Measurements from ENCODE around the gene AP5B1. TPM values are rescaled to one million over a fixed set of nuclear protein-coding genes. Genes with fewer than 3 reads are reported as not detected.

AP5B1 gene
- total and polyA plus RNA-seq, 2 of the 8 experiments (the other 6 are each of a cell fraction or from before 2014, with no cell fraction given): 7.6 to 10.0 TPM

GRCh38 chr11:65803797-65804492, 23.2 kb upstream of the AP5B1 start:
- Histone ChIP-seq H3K4me3 (ENCODE audit: extremely low read depth in 1 of 4, insufficient read depth in 2 of 4, low read depth in 3 of 4, low read length in 4 of 4) (no peak overlapping the region), H3K4ac (replicated peaks; ENCODE audit: insufficient read length, low read depth, low read length) (no peak overlapping the region), H2AFZ (ENCODE audit: low read length) (peak overlapping the region; percentile 46; the same call in 1 of the 2 replicates), H4K5ac (ENCODE audit: insufficient read length, low read depth, low read length) (peak overlapping the region; percentile 16), H3K36me3 (ENCODE audit: control insufficient read depth in 2 of 4, insufficient read depth in 4 of 4, low read length in 3 of 4) (no peaks in the 10 kb centered on the region), H3K79me2 (ENCODE audit: control insufficient read depth in 1 of 2, insufficient read depth in 2 of 2, low read length in 2 of 2) (no peaks in the 10 kb centered on the region), H3K79me1 (ENCODE audit: low read depth, low read length) (no peaks in the 10 kb centered on the region), H3K9ac (replicated peaks in 1 of 4; ENCODE audit: extremely low read depth in 1 of 4, low read depth in 3 of 4, low read length in 3 of 4) (no peak overlapping the region), H3K23me2 (ENCODE audit: low read depth, low read length) (no peaks in the 10 kb centered on the region), H2BK5ac (ENCODE audit: low read depth, low read length) (no peak overlapping the region), H4K91ac (replicated peaks; ENCODE audit: insufficient read length, low read length) (peak overlapping the region; percentile 13), H3K4me1 (replicated peaks in 1 of 4; ENCODE audit: control insufficient read depth in 3 of 4, insufficient read depth in 4 of 4, low read length in 3 of 4) (peaks cover 0 to 10% (median 0%) of the 10 kb centered on the region in 4 experiments; a peak in 1 of 7 replicates), H3K9me3 (ENCODE audit: insufficient read depth in 2 of 2, low read depth in 1 of 2, low read length in 1 of 2) (no peaks in the 10 kb centered on the region), H3K23ac (ENCODE audit: insufficient read length) (no peak overlapping the region), H3K14ac (ENCODE audit: insufficient read length) (no peak overlapping the region), H3K27me3 (replicated peaks in 1 of 4; ENCODE audit: control insufficient read depth in 3 of 4, extremely low read depth in 1 of 4, insufficient read depth in 3 of 4, low read length in 3 of 4) (no peaks in the 10 kb centered on the region; a peak in 1 of 7 replicates), H3K56ac (replicated peaks; ENCODE audit: insufficient read length, low read depth, low read length) (no peak overlapping the region), H2BK120ac (replicated peaks; ENCODE audit: low read depth, low read length) (no peak overlapping the region), H2BK12ac (ENCODE audit: low read depth, low read length) (peak overlapping the region; percentile 17; the same call in 1 of the 2 replicates), H2BK20ac (ENCODE audit: low read length) (no peak overlapping the region), H2AK5ac (ENCODE audit: low read depth, low read length) (no peak overlapping the region), H4K20me1 (replicated peaks in 1 of 2; ENCODE audit: control insufficient read depth in 1 of 2, insufficient read depth in 2 of 2, low read length in 2 of 2) (no peaks in the 10 kb centered on the region), H4K8ac (ENCODE audit: extremely low read depth, insufficient read depth, low read length) (peak overlapping the region; percentile 79; the same call in 1 of the 2 replicates), H3K27ac (ENCODE audit: low read depth, low read length) (no peak overlapping the region), H3K4me2 (ENCODE audit: insufficient read depth in 1 of 2, low read depth in 2 of 2, low read length in 2 of 2) (no peak overlapping the region), H3K18ac (ENCODE audit: extremely low read depth, low read length) (peak overlapping the region; percentile 19; the same call in 1 of the 2 replicates), H2BK15ac (ENCODE audit: low read length) (peak overlapping the region; percentile 92; the same call in 1 of the 2 replicates)
- ChIA-PET POLR2A (ENCODE audit: partially characterized antibody) (interaction anchor here (1.3 to 2.5 kb wide), 6 partner anchors 13 to 56 kb away, joined by 3 to 7 read pairs (median 5); no protein-coding TSS in a partner anchor), CTCF (ENCODE audit: partially characterized antibody) (interaction anchor here (0.8 to 6.1 kb wide), 14 partner anchors 9 to 55 kb away, joined by 3 to 43 read pairs (median 6); partner anchors contain the start of gene AP5B1)
- WGBS, 2 experiments (ENCODE audit: extremely low coverage in 1 of 2, insufficient coverage in 1 of 2, insufficient read length in 1 of 2, insufficient replicate concordance in 2 of 2, low coverage in 1 of 2, low lambda C conversion rate in 2 of 2, missing lambda C conversion rate in 1 of 2): 83% methylated on average over 18 of the region's 21 CpGs; no CpG with 5 or more reads in 1 of the 2 experiments
- DNase-seq (ENCODE audit: low read depth in 1 of 2, low spot score in 2 of 2): no peak
- FAIRE-seq: no peak
- TF ChIP-seq SP4 (IDR thresholded peaks at IDR 0.05; ENCODE audit: low read length) (no peak), TCF12 (IDR thresholded peaks at IDR 0.05; ENCODE audit: low read depth, low read length) (no peak), SP1 (IDR thresholded peaks at IDR 0.05; ENCODE audit: low read depth, low read length) (no peak), RXRA (IDR thresholded peaks at IDR 0.05; ENCODE audit: insufficient read depth, low read depth, low read length) (no peak), SAP30 (IDR thresholded peaks at IDR 0.05; ENCODE audit: insufficient read depth, insufficient replicate concordance, low read length) (no peak), SIN3A (conservative IDR thresholded peaks at IDR 0.05 in 1 of 2, IDR thresholded peaks at IDR 0.05 in 1 of 2; ENCODE audit: low read depth in 1 of 2, low read length in 2 of 2) (no peak), SRF (IDR thresholded peaks at IDR 0.05; ENCODE audit: low read depth, low read length) (no peak), TAF1 (IDR thresholded peaks at IDR 0.05; ENCODE audit: low read depth, low read length) (no peak), TBP (IDR thresholded peaks at IDR 0.05; ENCODE audit: low read depth, low read length) (no peak), POLR2AphosphoS5 (IDR thresholded peaks at IDR 0.05; ENCODE audit: low read depth, low read length) (no peak), TAF7 (optimal IDR thresholded peaks at IDR 0.05; ENCODE audit: borderline replicate concordance, low read depth, low read length) (no peak), NANOG (IDR thresholded peaks at IDR 0.05; ENCODE audit: insufficient read depth, low read depth, low read length, poor library complexity, severe bottlenecking) (no peak), GABPA (IDR thresholded peaks at IDR 0.05; ENCODE audit: borderline replicate concordance, insufficient read depth, low read length) (no peak)
